ENCODE measurements around the gene HNRNPF. TPM values are rescaled to one million over a fixed set of nuclear protein-coding genes. Genes with fewer than 3 reads are reported as not detected.
"Not testable (repeated sequence)": the region's sequence is repeated elsewhere in the genome, so short reads cannot be mapped to it uniquely, and the experiment has no call there.

Gene HNRNPF
- total RNA-seq, 1 donor from 2014 or later = 516 TPM

GRCh38 chr10:43351301-43351700 lies 57.7 kb downstream of the HNRNPF start:
- Mint-ChIP-seq H3K9me3 (no peaks in the 10 kb centered on the region), H3K4me1 (peaks cover 25% of the 10 kb centered on the region), H3K27ac (no peak overlapping the region), H3K27me3 (peaks cover 24% of the 10 kb centered on the region), H3K4me3 (no peak overlapping the region), H3K36me3 (ENCODE audit: low read depth) (peaks cover 4% of the 10 kb centered on the region)
- no peak for DNase-seq
- intact Hi-C loops (cut with micrococcal nuclease) = no loop called here

- H3K27me3 Mint-ChIP-seq = peaks cover 24% of the 10 kb centered on the region
- DNase-seq = no peak
- H3K36me3 Mint-ChIP-seq (ENCODE audit: low read depth) = peaks cover 4% of the 10 kb centered on the region
- peak overlapping the region; percentile 30 for H3K4me3 Mint-ChIP-seq
- intact Hi-C loops (cut with micrococcal nuclease) = no loop called here
- H3K9me3 Mint-ChIP-seq = no peaks in the 10 kb centered on the region
- peaks cover 19% of the 10 kb centered on the region for H3K4me1 Mint-ChIP-seq
- H3K27ac Mint-ChIP-seq = no peak overlapping the region
Measured at GRCh38 chr10:43350686-43351085, 58.3 kb downstream of the HNRNPF start.

GRCh38 chr10:43350156-43350555 lies 58.8 kb downstream of the HNRNPF start:
- no peaks in the 10 kb centered on the region for H3K9me3 Mint-ChIP-seq
- H3K27ac Mint-ChIP-seq = no peak overlapping the region
- intact Hi-C loops (cut with micrococcal nuclease) = no loop called here
- H3K4me3 Mint-ChIP-seq = no peak overlapping the region
- peaks cover 24% of the 10 kb centered on the region for H3K27me3 Mint-ChIP-seq
- peaks cover 4% of the 10 kb centered on the region for H3K36me3 Mint-ChIP-seq (ENCODE audit: low read depth)
- peaks cover 18% of the 10 kb centered on the region for H3K4me1 Mint-ChIP-seq
- no peak for DNase-seq

- peak overlapping the region; percentile 26 for H3K4me3 Mint-ChIP-seq
- H3K27ac Mint-ChIP-seq = peak overlapping the region; percentile 32
- peaks cover 3% of the 10 kb centered on the region for H3K36me3 Mint-ChIP-seq (ENCODE audit: low read depth)
- peaks cover 21% of the 10 kb centered on the region for H3K27me3 Mint-ChIP-seq
- H3K9me3 Mint-ChIP-seq = no peaks in the 10 kb centered on the region
- DNase-seq = peak; percentile 96
- intact Hi-C loops (cut with micrococcal nuclease) = loop anchor here (1.0 to 5.0 kb wide), 6 partner anchors 55 to 221 kb away; no protein-coding TSS in a partner anchor
- peaks cover 18% of the 10 kb centered on the region for H3K4me1 Mint-ChIP-seq
Measured at GRCh38 chr10:43348511-43349312, 60.3 kb downstream of the HNRNPF start.

GRCh38 chr10:43347997-43348396 lies 61.0 kb downstream of the HNRNPF start:
- DNase-seq = no peak
- no peak overlapping the region for H3K27ac Mint-ChIP-seq
- intact Hi-C loops (cut with micrococcal nuclease) = loop anchor here (1.0 to 5.0 kb wide), 6 partner anchors 55 to 221 kb away; no protein-coding TSS in a partner anchor
- H3K27me3 Mint-ChIP-seq = peaks cover 17% of the 10 kb centered on the region
- H3K9me3 Mint-ChIP-seq = no peaks in the 10 kb centered on the region
- H3K4me1 Mint-ChIP-seq = peaks cover 18% of the 10 kb centered on the region
- peaks cover 3% of the 10 kb centered on the region for H3K36me3 Mint-ChIP-seq (ENCODE audit: low read depth)
- H3K4me3 Mint-ChIP-seq = no peak overlapping the region

GRCh38 chr10:43344051-43344450 lies 64.9 kb downstream of the HNRNPF start:
- DNase-seq = no peak
- no peak overlapping the region for H3K27ac Mint-ChIP-seq
- H3K36me3 Mint-ChIP-seq (ENCODE audit: low read depth) = peaks cover 3% of the 10 kb centered on the region
- intact Hi-C loops (cut with micrococcal nuclease) = no loop called here
- peaks cover 11% of the 10 kb centered on the region for H3K27me3 Mint-ChIP-seq
- H3K4me1 Mint-ChIP-seq = peaks cover 24% of the 10 kb centered on the region
- no peaks in the 10 kb centered on the region for H3K9me3 Mint-ChIP-seq
- no peak overlapping the region for H3K4me3 Mint-ChIP-seq

- intact Hi-C loops (cut with micrococcal nuclease) = no loop called here
- Mint-ChIP-seq H3K27me3 (peaks cover 11% of the 10 kb centered on the region), H3K9me3 (no peaks in the 10 kb centered on the region), H3K4me3 (no peak overlapping the region), H3K27ac (no peak overlapping the region), H3K36me3 (ENCODE audit: low read depth) (no peaks in the 10 kb centered on the region), H3K4me1 (peaks cover 18% of the 10 kb centered on the region)
- DNase-seq = no peak
Measured at GRCh38 chr10:43343126-43343525, 65.9 kb downstream of the HNRNPF start.

- no peak overlapping the region for H3K27ac Mint-ChIP-seq
- H3K27me3 Mint-ChIP-seq = peaks cover 13% of the 10 kb centered on the region
- no peaks in the 10 kb centered on the region for H3K36me3 Mint-ChIP-seq (ENCODE audit: low read depth)
- no peak for DNase-seq
- H3K4me3 Mint-ChIP-seq = no peak overlapping the region
- no peaks in the 10 kb centered on the region for H3K9me3 Mint-ChIP-seq
- peaks cover 15% of the 10 kb centered on the region for H3K4me1 Mint-ChIP-seq
- intact Hi-C loops (cut with micrococcal nuclease) = no loop called here
Measured at GRCh38 chr10:43342279-43343125, 66.5 kb downstream of the HNRNPF start.

- intact Hi-C loops (cut with micrococcal nuclease) = no loop called here
- no peaks in the 10 kb centered on the region for H3K36me3 Mint-ChIP-seq (ENCODE audit: low read depth)
- H3K27me3 Mint-ChIP-seq = peaks cover 15% of the 10 kb centered on the region
- H3K27ac Mint-ChIP-seq = no peak overlapping the region
- peaks cover 20% of the 10 kb centered on the region for H3K4me1 Mint-ChIP-seq
- H3K9me3 Mint-ChIP-seq = no peaks in the 10 kb centered on the region
- DNase-seq = no peak
- H3K4me3 Mint-ChIP-seq = no peak overlapping the region
Measured at GRCh38 chr10:43341450-43341849, 67.5 kb downstream of the HNRNPF start.

GRCh38 chr10:43340619-43341018 lies 68.4 kb downstream of the HNRNPF start:
- DNase-seq = no peak
- H3K27ac Mint-ChIP-seq = no peak overlapping the region
- H3K36me3 Mint-ChIP-seq (ENCODE audit: low read depth) = no peaks in the 10 kb centered on the region
- no peaks in the 10 kb centered on the region for H3K9me3 Mint-ChIP-seq
- H3K4me1 Mint-ChIP-seq = peaks cover 23% of the 10 kb centered on the region
- intact Hi-C loops (cut with micrococcal nuclease) = no loop called here
- peaks cover 15% of the 10 kb centered on the region for H3K27me3 Mint-ChIP-seq
- no peak overlapping the region for H3K4me3 Mint-ChIP-seq

GRCh38 chr10:43340101-43340500 lies 68.9 kb downstream of the HNRNPF start:
- peaks cover 23% of the 10 kb centered on the region for H3K4me1 Mint-ChIP-seq
- intact Hi-C loops (cut with micrococcal nuclease) = no loop called here
- H3K4me3 Mint-ChIP-seq = no peak overlapping the region
- DNase-seq = no peak
- H3K36me3 Mint-ChIP-seq (ENCODE audit: low read depth) = no peaks in the 10 kb centered on the region
- no peaks in the 10 kb centered on the region for H3K9me3 Mint-ChIP-seq
- H3K27me3 Mint-ChIP-seq = peaks cover 15% of the 10 kb centered on the region
- no peak overlapping the region for H3K27ac Mint-ChIP-seq

GRCh38 chr10:43339136-43339535 lies 69.8 kb downstream of the HNRNPF start:
- Mint-ChIP-seq H3K9me3 (no peaks in the 10 kb centered on the region), H3K4me1 (peaks cover 23% of the 10 kb centered on the region), H3K36me3 (ENCODE audit: low read depth) (no peaks in the 10 kb centered on the region), H3K4me3 (no peak overlapping the region), H3K27me3 (peaks cover 15% of the 10 kb centered on the region), H3K27ac (no peak overlapping the region)
- DNase-seq = no peak
- intact Hi-C loops (cut with micrococcal nuclease) = no loop called here

- H3K27me3 Mint-ChIP-seq = peaks cover 15% of the 10 kb centered on the region
- no peaks in the 10 kb centered on the region for H3K9me3 Mint-ChIP-seq
- no peak for DNase-seq
- intact Hi-C loops (cut with micrococcal nuclease) = no loop called here
- H3K4me1 Mint-ChIP-seq = peaks cover 24% of the 10 kb centered on the region
- no peaks in the 10 kb centered on the region for H3K36me3 Mint-ChIP-seq (ENCODE audit: low read depth)
- H3K27ac Mint-ChIP-seq = no peak overlapping the region
- H3K4me3 Mint-ChIP-seq = no peak overlapping the region
Measured at GRCh38 chr10:43338117-43338516, 70.9 kb downstream of the HNRNPF start.

- H3K27me3 Mint-ChIP-seq = peaks cover 15% of the 10 kb centered on the region
- H3K27ac Mint-ChIP-seq; H3K9me3 Mint-ChIP-seq; H3K4me3 Mint-ChIP-seq; DNase-seq; intact Hi-C loops (cut with micrococcal nuclease); H3K36me3 Mint-ChIP-seq (ENCODE audit: low read depth): not testable (repeated sequence)
- H3K4me1 Mint-ChIP-seq = peaks cover 30% of the 10 kb centered on the region
Measured at GRCh38 chr10:43337536-43337935, 71.5 kb downstream of the HNRNPF start.

Data from activated CD4-positive, alpha-beta T cell treated with anti-CD3 and anti-CD28 coated beads, Interleukin-2, amount 10 ng/mL, durations not matched to agents 24 days and 14 days (primary cell).